HepG2 (cell line): Measurements from ENCODE around the gene CABP4. TPM values are rescaled to one million over a fixed set of nuclear protein-coding genes. Genes with fewer than 3 reads are reported as not detected.

ENCODE experiments used
- ATAC-seq: fragments of 200-7000 bp; cut with Tn5 transposase; 3 replicates; pipeline ENCODE4 v1.9.1; 2020; ENCODE audit warnings: mild to moderate bottlenecking, moderate library complexity
- Bru-seq: library from RNA; stranded (reverse); fragments of 400-500 nt; gene quantifications from one replicate; lab custom pipeline; 2021; lab: Mats Ljungman, UMichigan
- BruChase-seq, 2 experiments: library from RNA; stranded (reverse); fragments of 400-500 nt; gene quantifications; one replicate each; lab custom pipeline; 2021; lab: Mats Ljungman, UMichigan
- BruUV-seq: library from RNA; stranded (reverse); fragments of 400-500 nt; replicated peaks from 2 replicates; lab custom pipeline; 2021; lab: Mats Ljungman, UMichigan
- CTCF ChIA-PET: fragments of 300-600 bp; formaldehyde crosslinking; extraction: SDS; loops from one replicate; lab custom pipeline; 2021; ENCODE audit warnings: low total read pairs, inconsistent platforms, low intra/inter-chr PET ratio; lab: Yijun Ruan, JAX
- POLR2A ChIA-PET: fragments of 350-600 bp; sonication (Branson Sonifier 250); formaldehyde crosslinking; loops from one replicate; lab custom pipeline; 2020; ENCODE audit warnings: antibody characterized with exemption, inconsistent platforms; lab: Yijun Ruan, JAX
- DNase-seq: peaks from one replicate; pipeline ENCODE4 v3.0.0-alpha.2; 2015; ENCODE audit warnings: low spot score
- FAIRE-seq: peaks from 3 replicates; lab custom pipeline; 2011; peaks lifted over from hg19 to GRCh38; lab: Jason Lieb, UNC
- H2AFZ ChIP-seq: one replicate; pipeline ENCODE4 v1.6.1; 2011; ENCODE audit warnings: low read length, inconsistent platforms
- H3K27ac ChIP-seq: fragments of 300-600 bp; 3 replicates; pipeline ENCODE4 v1.8.0; 2011; ENCODE audit warnings: mixed run types, mild to moderate bottlenecking, mixed read lengths, low read length, inconsistent platforms; ENCODE audit not compliant: insufficient read depth; ENCODE audit errors: extremely low read length
- H3K27me3 ChIP-seq, 2 experiments: fragments of 200-600 bp in 1 of 2; 2 replicates in 1 of 2; 3 replicates in 1 of 2; pipeline versions ENCODE4 v1.6.0 to v1.8.0; 2011; ENCODE audit warnings: low read length in 2 of 2, mild to moderate bottlenecking in 2 of 2, moderate library complexity in 2 of 2, inconsistent platforms in 1 of 2; ENCODE audit not compliant: insufficient read depth in 2 of 2, control insufficient read depth in 1 of 2
- H3K36me3 ChIP-seq, 2 experiments: fragments of 200-600 bp in 1 of 2; replicated peaks in 1 of 2; 2 replicates in 1 of 2; 3 replicates in 1 of 2; pipeline versions ENCODE4 v1.5.1 to v1.8.0; 2011; ENCODE audit warnings: low read length in 2 of 2, inconsistent platforms in 1 of 2; ENCODE audit not compliant: insufficient read depth in 2 of 2, control insufficient read depth in 1 of 2
- H3K4me1 ChIP-seq: 2 replicates; pipeline ENCODE4 v1.5.1; 2012; ENCODE audit warnings: low read length, inconsistent platforms; ENCODE audit not compliant: insufficient read depth
- H3K4me2 ChIP-seq: 2 replicates; pipeline ENCODE4 v1.6.0; 2011; ENCODE audit warnings: low read depth, low read length, inconsistent platforms
- H3K4me3 ChIP-seq, 3 experiments: fragments of 200-600 bp in 1 of 3; sonication (generic), shearing (Covaris generic) in 1 of 3; replicated peaks in 1 of 3; 2 replicates each; pipeline ENCODE4 v1.5.1; 2011 to 2016; ENCODE audit warnings: low read length in 3 of 3, inconsistent platforms in 2 of 3, low read depth in 2 of 3, mild to moderate bottlenecking in 2 of 3, control low read depth in 1 of 3, mixed read lengths in 1 of 3; ENCODE audit not compliant: insufficient read depth in 1 of 3
- H3K79me2 ChIP-seq: one replicate; pipeline ENCODE4 v1.6.1; 2011; ENCODE audit warnings: low read length, inconsistent platforms; ENCODE audit not compliant: insufficient read depth
- H3K9ac ChIP-seq: 2 replicates; pipeline ENCODE4 v1.6.0; 2011; ENCODE audit warnings: mild to moderate bottlenecking, low read depth, low read length, inconsistent platforms; ENCODE audit not compliant: insufficient read depth
- H3K9me3 ChIP-seq: 2 replicates; pipeline ENCODE4 v1.5.1; 2012; ENCODE audit warnings: mild to moderate bottlenecking, low read length
- H4K20me1 ChIP-seq: 2 replicates; pipeline ENCODE4 v1.6.0; 2011; ENCODE audit warnings: inconsistent platforms, mild to moderate bottlenecking, low read length, moderate library complexity; ENCODE audit not compliant: insufficient read depth
- GZF1 ChIP-seq: sonication (generic); formaldehyde crosslinking; IDR thresholded peaks from 2 replicates; pipeline ENCODE4 v1.5.1; 2020; ENCODE audit warnings: mild to moderate bottlenecking, missing genetic modification reagents
- MIXL1 ChIP-seq: IDR thresholded peaks from 2 replicates; pipeline ENCODE4 v1.6.1; 2016
- POLR2AphosphoS2 ChIP-seq: IDR thresholded peaks from 2 replicates; pipeline ENCODE4 v1.6.1; 2011; ENCODE audit warnings: low read depth, low read length, improper control_type of control experiment
- SIX1 ChIP-seq: sonication (generic); formaldehyde crosslinking; IDR thresholded peaks from 2 replicates; pipeline ENCODE4 v1.4.0; 2020; ENCODE audit warnings: missing genetic modification reagents, borderline replicate concordance
- SPEN ChIP-seq: sonication (generic); formaldehyde crosslinking; IDR thresholded peaks from 2 replicates; pipeline ENCODE4 v1.5.1; 2020; ENCODE audit warnings: low read depth, mild to moderate bottlenecking, missing genetic modification reagents
- TGIF2 ChIP-seq: IDR thresholded peaks from 2 replicates; pipeline ENCODE4 v1.6.1; 2016; ENCODE audit warnings: control low read depth, missing compliant biosample characterization
- ZFP90 ChIP-seq: sonication (generic); formaldehyde crosslinking; IDR thresholded peaks from 2 replicates; pipeline ENCODE4 v1.8.0; 2022; ENCODE audit warnings: missing genetic modification reagents, mild to moderate bottlenecking, inconsistent platforms, borderline replicate concordance
- ZMYM2 ChIP-seq: sonication (generic); formaldehyde crosslinking; IDR thresholded peaks from 2 replicates; pipeline ENCODE4 v1.8.0; 2022; ENCODE audit warnings: mild to moderate bottlenecking, missing genetic modification reagents
- ZNF180 ChIP-seq: sonication (generic); formaldehyde crosslinking; IDR thresholded peaks from 2 replicates; pipeline ENCODE4 v1.4.0; 2020; ENCODE audit warnings: low read depth, missing genetic modification reagents, borderline replicate concordance
- ZNF234 ChIP-seq: sonication (generic); formaldehyde crosslinking; conservative IDR thresholded peaks from 2 replicates; pipeline ENCODE4 v1.5.1; 2020; ENCODE audit warnings: mild to moderate bottlenecking, missing genetic modification reagents
- ZNF749 ChIP-seq: sonication (generic); formaldehyde crosslinking; IDR thresholded peaks from 2 replicates; pipeline ENCODE4 v1.8.0; 2022; ENCODE audit warnings: mild to moderate bottlenecking, missing genetic modification reagents, moderate library complexity, borderline replicate concordance
- WGBS: methylation state at CpG from one replicate; pipeline ENCODE4 v1.1.6; 2017; ENCODE audit warnings: low lambda C conversion rate; 5-methylcytosine and 5-hydroxymethylcytosine counted together
- in situ Hi-C: cut with HindIII; loops from 2 replicates; pipeline ENCODE4 v1.10.0; 2017; ENCODE audit warnings: low pct_unique_long_range_greater_than_20kb; ENCODE audit not compliant: extremely low pct_ligation_motif_present
- intact Hi-C: fragments of 100-400 bp; cut with micrococcal nuclease; formaldehyde crosslinking; loops from one replicate; pipeline ENCODE4 v1.10.0; 2022; ENCODE audit not compliant: unreplicated experiment
- long read RNA-seq, 2 experiments: library from RNA in 1 of 2; library from polyadenylated mRNA in 1 of 2; stranded (forward) in 1 of 2; unstranded in 1 of 2; transcript quantifications; one replicate each; pipeline ENCODE4 v2.0.0, GENCODE V29; 2019 to 2022
- polyA minus RNA-seq, 3 experiments: library from RNA; depleted of rRNA, polyadenylated mRNA; stranded (reverse); fragments of >200 nt; gene quantifications; 2 replicates each; pipeline ENCODE4 v1.2.3, GENCODE V29; 2011; ENCODE audit warnings: low replicate concordance in 1 of 3
- polyA plus RNA-seq, 8 experiments: library from polyadenylated mRNA; depleted of rRNA in 3 of 8; stranded (reverse) in 7 of 8; unstranded in 1 of 8; fragments of >200 nt; fragmentation: Illumina TruSeq in 4 of 8; extraction: Trizol in 4 of 8; gene quantifications; 2 replicates each; pipeline versions ENCODE4 v1.2.1 to v1.2.3, GENCODE V29; 2011 to 2016; ENCODE audit warnings: low read depth in 4 of 8, missing spikeins in 1 of 8, mixed read lengths in 1 of 8; ENCODE audit not compliant: insufficient read depth in 1 of 8
- total RNA-seq, 5 experiments: library from RNA; depleted of rRNA; stranded (reverse); fragments of >200 nt; fragmentation: Illumina TruSeq; extraction: Trizol; gene quantifications; 2 replicates each; pipeline ENCODE4 v1.2.3, GENCODE V29; 2016; ENCODE audit warnings: low read depth in 1 of 5

CABP4 gene
- total RNA-seq (2016; rRNA removed; fragmentation: Illumina TruSeq; extraction: Trizol) (not detected in 2 replicates), polyA plus RNA-seq (2011; rRNA removed) (not detected in 2 replicates), polyA minus RNA-seq (2011; rRNA and poly(A)+ RNA removed; ENCODE audit: low replicate concordance) (not detected in 2 replicates), Bru-seq, nascent RNA (percentile 9 among the genes with signal in this experiment), BruChase-seq, experiment 1, labeled RNA remaining after a 6-hour chase (percentile 15 among the genes with signal in this experiment), BruChase-seq, experiment 2, labeled RNA remaining after a 2-hour chase (not detected)
- total RNA-seq (2016; cell fraction: cytosol; rRNA removed; fragmentation: Illumina TruSeq; extraction: Trizol; ENCODE audit: low read depth), result not detected in 2 replicates
- total RNA-seq (2016; cell fraction: insoluble cytoplasmic fraction; rRNA removed; fragmentation: Illumina TruSeq; extraction: Trizol), result not detected in 2 replicates
- total RNA-seq (2016; cell fraction: membrane; rRNA removed; fragmentation: Illumina TruSeq; extraction: Trizol), result not detected in 2 replicates
- total RNA-seq (2016; cell fraction: nucleus; rRNA removed; fragmentation: Illumina TruSeq; extraction: Trizol), result not detected in 2 replicates
- polyA plus RNA-seq (2011; cell fraction: cytosol; rRNA removed), result not detected in 2 replicates
- not detected in 2 replicates for polyA plus RNA-seq (2011; cell fraction: nucleus; rRNA removed)
- polyA plus RNA-seq (2012), result not detected in 2 replicates
- polyA plus RNA-seq (2016; cell fraction: cytosol; fragmentation: Illumina TruSeq; extraction: Trizol; ENCODE audit: low read depth), result not detected in 2 replicates
- polyA plus RNA-seq (2016; cell fraction: insoluble cytoplasmic fraction; fragmentation: Illumina TruSeq; extraction: Trizol; ENCODE audit: low read depth), result not detected in 2 replicates
- not detected in 2 replicates for polyA plus RNA-seq (2016; cell fraction: membrane; fragmentation: Illumina TruSeq; extraction: Trizol; ENCODE audit: low read depth)
- polyA plus RNA-seq (2016; cell fraction: nucleus; fragmentation: Illumina TruSeq; extraction: Trizol; ENCODE audit: insufficient read depth, low read depth), result not detected in 2 replicates
- polyA minus RNA-seq (2011; cell fraction: cytosol; rRNA and poly(A)+ RNA removed), result not detected in 2 replicates
- polyA minus RNA-seq (2011; cell fraction: nucleus; rRNA and poly(A)+ RNA removed), result not detected in 2 replicates
- long read RNA-seq, experiment 1, result 0 reads
- long read RNA-seq, experiment 2, result 0 reads

DNA sequence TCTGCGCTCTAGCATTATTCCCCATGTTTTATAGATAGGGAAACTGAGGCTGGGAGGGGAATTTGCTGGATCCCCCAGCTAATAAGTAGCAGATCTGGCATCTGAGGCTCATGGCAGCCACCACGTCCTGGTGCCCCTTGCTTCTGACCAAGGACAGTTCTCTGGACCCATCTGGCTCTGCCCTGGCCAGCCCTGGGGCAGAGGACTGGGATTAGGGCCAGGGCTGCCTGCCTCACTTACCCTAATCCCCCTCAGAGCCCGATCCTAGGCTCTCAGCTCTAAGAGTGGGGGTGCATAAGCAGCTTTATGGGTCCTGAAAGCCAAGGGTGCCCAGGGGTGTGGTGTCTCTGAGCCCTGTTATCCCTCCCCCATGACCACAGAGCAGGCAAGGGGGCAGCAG lies at the start of gene CABP4:
Gene CABP4, plus strand, starts transcription at position 301 of the 400 bp plus-strand sequence. Its CDS starts 70 bp downstream, at position 371.
- no TSS peak for BruUV-seq
- 63% methylated on average over 1 of the region's 3 CpGs for WGBS

More for the DNA sequence above, at the start of gene CABP4:
- no peak within 1 kb of the TSS for H3K9ac ChIP-seq
- intact Hi-C loops (no loop called here), in situ Hi-C loops (no loop called here)
- H3K36me3 ChIP-seq, result no peaks in the 10 kb centered on the region
- POLR2A ChIA-PET, result no interaction called here
- no peak within 1 kb of the TSS for H3K4me3 ChIP-seq
- H2AFZ ChIP-seq, result no peak within 1 kb of the TSS
- no peak within 1 kb of the TSS for H3K27ac ChIP-seq
- H3K4me1 ChIP-seq, result peaks cover 7% of the 10 kb centered on the region
- ATAC-seq (no peak), FAIRE-seq (no peak), DNase-seq (no peak)
- no peaks in the 10 kb centered on the region for H3K9me3 ChIP-seq
- no peaks in the 10 kb centered on the region for H4K20me1 ChIP-seq
- H3K4me2 ChIP-seq, result no peak within 1 kb of the TSS
- H3K27me3 ChIP-seq, result peaks cover 16 to 82% of the 10 kb centered on the region in 2 experiments; a peak in 4 of 5 replicates
- H3K79me2 ChIP-seq, result no peaks in the 10 kb centered on the region
- CTCF ChIA-PET, result no interaction called here
- TF ChIP-seq MIXL1 (CRISPR knock-in tag) (no peak), ZNF749 (CRISPR knock-in tag) (no peak), TGIF2 (CRISPR knock-in tag) (no peak), SPEN (CRISPR knock-in tag) (no peak), ZMYM2 (CRISPR knock-in tag) (no peak), ZFP90 (CRISPR knock-in tag) (no peak), ZNF180 (CRISPR knock-in tag) (no peak), POLR2AphosphoS2 (no peak), GZF1 (CRISPR knock-in tag) (no peak), SIX1 (CRISPR knock-in tag) (no peak), ZNF234 (CRISPR knock-in tag) (no peak)
